IPS DF 19.7 (cell line): ENCODE measurements around the gene SLC35F6.
"Not testable (repeated sequence)": the region's sequence is repeated elsewhere in the genome, so short reads cannot be mapped to it uniquely, and the experiment has no call there.

Experiments
- DNase-seq: peaks from one replicate; pipeline ENCODE4 v3.0.0-alpha.2; 2013; ENCODE audit warnings: low read depth, low spot score

Gene SLC35F6

GRCh38 chr2:26730549-26731344 is 33.3 kb upstream of the SLC35F6 start:
- no peak for DNase-seq

- no peak for DNase-seq
Observed at GRCh38 chr2:26731714-26732113, 32.4 kb upstream of the SLC35F6 start.

DNA sequence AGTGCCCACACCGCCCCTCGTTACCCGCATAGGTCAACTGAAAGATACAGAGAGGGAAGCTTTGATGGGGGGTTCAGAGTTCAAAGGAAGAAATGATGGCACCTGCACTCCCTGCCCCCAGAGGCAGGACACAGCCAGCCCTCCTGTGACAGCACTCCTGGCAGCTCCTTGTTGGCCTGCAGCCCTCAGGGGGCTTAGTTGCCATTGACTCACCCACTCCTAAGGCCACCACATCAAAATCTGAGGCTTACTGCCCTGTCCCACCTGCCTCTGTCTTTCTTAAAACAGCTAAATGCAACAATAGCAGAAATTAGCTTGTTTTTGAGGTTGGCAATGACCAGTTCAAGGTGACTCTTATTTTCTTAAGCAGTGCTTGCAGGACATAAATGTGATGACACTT is 31.6 kb upstream of the SLC35F6 start:
- DNase-seq, result no peak

GRCh38 chr2:26733413-26733812 is 30.7 kb upstream of the SLC35F6 start:
- DNase-seq, result no peak

DNA sequence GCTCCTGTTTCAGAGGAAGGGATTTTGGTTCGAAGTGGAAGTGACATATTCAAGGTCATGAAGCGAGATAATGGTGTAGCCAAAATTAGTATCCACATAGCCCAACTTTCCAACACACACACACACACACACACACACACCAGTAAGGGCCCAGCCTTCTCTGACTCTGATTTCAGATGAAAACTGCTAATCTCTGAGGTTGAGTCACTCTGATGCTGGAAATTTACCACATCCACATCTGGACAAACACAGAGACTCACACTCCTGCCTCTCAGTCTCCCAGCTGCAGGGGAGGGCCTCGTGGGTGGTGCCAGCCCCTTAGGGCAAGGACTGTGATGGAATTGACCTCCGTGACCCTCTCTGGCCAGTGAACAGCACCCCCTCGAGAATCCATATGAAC is 29.0 kb upstream of the SLC35F6 start:
- no peak for DNase-seq

GRCh38 chr2:26735883-26736588 is 28.0 kb upstream of the SLC35F6 start:
- no peak for DNase-seq

DNA sequence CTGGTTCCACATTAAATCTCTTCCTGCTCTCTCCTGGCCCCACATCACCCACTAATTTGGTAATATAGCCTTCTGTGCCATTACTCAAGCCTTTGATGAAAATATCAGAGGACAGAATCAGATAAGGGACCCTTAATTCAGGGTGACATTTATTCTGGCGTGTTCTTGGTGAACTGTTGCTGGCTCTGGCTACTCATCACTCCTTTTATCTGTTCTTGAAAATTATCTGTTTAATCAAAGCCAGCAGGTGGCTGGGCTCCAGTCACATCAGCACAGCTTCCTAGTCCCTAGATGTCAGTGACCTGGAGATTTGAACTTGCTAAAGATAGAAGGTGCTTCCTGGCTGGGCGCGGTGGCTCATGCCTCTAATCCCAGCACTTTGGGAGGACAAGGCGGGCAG is 26.9 kb upstream of the SLC35F6 start:
- DNase-seq, result no peak

DNA sequence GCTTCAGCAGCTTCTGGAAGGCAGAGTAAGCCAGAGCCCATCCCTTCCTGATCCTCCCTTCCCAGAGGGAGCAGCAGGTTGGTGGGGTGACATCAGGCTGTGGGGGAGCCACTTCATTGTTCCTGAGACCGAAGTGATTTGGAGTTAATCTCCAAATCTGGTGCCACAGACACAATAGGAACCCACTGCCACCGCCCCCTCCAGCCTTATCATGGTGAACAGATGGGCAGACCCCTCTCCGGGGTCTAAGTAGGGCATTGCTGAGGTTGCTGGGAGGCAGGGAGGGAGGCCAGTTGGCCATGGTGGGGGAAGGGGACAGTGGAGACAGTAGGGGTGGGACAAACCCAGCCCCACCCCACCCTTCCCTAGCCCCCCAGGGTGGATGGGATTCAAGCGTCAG is 25.6 kb upstream of the SLC35F6 start:
- no peak for DNase-seq

DNA sequence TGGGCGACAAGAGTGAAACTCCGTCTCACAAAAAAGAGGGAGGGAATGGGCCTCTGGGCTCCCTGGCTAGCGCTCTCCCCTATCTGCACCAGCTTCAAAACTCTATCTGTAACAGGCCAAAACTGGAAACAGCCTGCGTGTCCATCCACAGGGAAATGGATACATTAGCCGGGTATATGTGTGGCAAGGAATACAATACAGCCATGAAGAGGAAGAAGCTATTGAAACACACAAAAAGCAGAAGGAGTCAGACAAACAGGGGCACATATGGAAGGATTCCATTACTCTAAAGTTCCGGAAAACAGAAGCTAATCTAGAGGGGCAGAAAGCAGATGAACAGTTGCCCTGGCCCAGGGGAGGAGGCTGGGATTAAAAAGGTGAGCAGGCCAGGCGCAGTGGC is 24.6 kb upstream of the SLC35F6 start:
- DNase-seq, result no peak

- no peak for DNase-seq
Observed at GRCh38 chr2:26740346-26740745, 23.7 kb upstream of the SLC35F6 start.

DNA sequence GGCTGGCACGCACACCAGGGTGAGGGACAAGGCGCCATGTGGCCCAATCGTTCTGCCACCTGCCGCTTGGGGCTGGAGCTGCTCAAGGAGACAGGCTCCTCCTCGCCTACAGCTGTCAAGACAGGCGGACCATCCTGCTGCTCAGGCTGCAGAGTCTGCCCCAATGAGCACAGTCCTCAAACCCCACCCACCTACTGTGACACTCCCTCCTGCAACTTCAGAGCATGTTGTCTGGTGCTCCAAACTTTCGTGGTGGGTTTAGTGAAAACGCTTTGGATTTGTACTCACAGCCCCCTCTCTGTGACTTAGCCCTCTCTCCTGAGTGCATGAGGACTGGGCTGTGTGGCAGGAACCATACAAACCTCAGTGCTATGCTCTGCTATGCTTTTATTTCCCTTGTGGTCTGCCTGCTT is 23.2 kb upstream of the SLC35F6 start:
- DNase-seq, result no peak

DNA sequence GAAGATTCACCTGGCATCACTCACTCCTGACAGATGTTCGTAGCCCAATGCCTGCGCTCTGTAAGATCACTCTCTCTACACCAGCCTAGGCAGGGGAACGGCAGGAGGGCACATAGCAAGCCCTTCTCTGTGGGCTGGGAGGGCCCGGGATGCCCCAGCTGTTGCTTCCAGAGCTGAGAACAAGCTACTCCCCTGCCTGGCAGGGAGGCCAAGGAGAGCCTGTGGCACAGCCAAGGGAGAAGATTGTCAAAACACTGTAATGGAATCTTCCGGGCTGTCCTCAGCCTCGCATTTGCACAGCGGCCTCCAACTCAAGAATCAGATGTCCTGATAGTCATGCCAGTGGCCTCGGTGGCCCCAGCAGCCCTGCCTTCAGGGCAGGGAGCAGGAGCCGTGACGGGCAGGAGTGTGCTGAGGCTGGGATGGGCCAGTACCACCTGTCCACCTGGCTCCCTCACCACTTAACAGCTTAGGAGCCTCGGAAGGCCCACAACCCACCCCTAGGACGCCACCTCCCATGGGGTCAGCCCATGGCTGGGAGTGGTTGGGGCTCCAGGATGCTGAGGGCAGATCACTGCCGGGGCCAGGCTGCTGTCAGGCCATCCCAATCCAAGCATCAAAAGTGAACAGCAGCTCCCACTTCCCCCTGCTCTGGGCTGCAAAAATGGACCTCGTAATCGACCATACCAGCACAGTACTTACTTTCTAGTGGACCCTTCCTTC is 21.9 kb upstream of the SLC35F6 start:
- DNase-seq, result no peak

DNA sequence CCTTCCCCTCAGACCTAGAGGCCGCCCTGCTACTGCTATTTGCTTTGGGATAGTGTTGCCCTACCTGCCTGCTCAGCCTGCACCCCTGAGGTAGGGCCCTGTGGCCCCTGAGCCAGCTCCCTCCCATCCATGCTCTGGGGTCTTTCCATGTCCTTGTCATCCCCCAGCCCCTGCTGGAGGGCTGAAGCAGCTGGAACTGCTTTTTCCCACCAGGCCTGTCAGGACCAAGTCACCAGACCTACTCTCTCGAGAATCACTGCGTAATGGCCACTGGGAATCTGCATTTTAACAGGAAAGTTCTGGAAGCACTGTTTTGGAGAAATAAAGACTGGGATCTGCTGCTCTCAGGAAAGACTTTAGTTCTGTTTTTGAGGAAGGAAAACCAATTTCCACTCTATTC is 20.2 kb upstream of the SLC35F6 start:
- DNase-seq, result no peak

DNA sequence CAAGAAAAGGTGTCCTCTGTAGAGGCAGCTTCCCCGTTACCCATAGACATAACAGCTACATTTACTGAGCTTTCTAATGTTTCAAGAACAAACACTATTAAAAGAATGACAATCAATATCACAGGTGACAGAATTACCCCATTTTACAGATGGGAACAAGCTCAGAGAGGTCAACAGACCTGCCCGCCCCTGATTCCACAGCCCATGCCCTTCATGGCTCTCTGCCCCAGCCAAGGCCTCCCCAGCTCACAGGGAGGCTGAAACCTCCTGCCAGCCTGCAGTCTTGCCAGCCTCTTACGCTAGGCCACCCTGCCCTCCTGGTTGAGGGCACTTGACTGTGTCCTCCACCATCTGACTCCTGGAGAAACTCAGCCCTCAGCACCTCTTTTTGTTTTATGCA is 19.1 kb upstream of the SLC35F6 start:
- no peak for DNase-seq

- DNase-seq, result no peak
Observed at GRCh38 chr2:26745609-26746327, 18.3 kb upstream of the SLC35F6 start.

GRCh38 chr2:26746934-26747333 is 17.1 kb upstream of the SLC35F6 start:
- no peak for DNase-seq

DNA sequence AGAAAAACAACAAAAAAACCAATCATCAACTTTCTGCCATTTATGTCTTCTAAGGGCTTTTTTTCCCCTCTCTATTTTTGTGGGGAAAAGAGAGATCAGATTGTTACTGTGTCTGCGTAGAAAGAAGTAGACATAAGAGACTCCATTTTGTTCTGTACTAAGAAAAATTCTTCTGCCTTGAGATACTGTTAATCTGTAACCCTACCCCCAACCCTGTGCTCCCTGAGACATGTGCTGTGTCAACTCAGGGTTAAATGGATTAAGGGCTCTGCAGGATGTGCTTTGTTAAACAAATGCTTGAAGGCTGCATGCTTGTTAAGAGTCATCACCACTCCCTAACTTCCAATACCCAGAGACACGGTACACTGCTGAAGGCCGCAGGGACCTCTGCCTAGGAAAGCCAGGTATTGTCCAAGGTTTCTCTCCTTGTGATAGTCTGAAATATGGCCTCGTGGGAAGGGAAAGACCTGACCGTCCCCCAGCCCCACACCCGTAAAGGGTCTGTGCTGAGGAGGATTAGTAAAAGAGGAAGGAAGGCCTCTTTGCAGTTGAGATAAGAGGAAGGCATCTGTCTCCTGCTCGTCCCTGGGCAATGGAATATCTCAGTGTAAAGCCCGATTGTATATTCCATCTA is 14.2 kb upstream of the SLC35F6 start:
- DNase-seq, result not testable (repeated sequence)

DNA sequence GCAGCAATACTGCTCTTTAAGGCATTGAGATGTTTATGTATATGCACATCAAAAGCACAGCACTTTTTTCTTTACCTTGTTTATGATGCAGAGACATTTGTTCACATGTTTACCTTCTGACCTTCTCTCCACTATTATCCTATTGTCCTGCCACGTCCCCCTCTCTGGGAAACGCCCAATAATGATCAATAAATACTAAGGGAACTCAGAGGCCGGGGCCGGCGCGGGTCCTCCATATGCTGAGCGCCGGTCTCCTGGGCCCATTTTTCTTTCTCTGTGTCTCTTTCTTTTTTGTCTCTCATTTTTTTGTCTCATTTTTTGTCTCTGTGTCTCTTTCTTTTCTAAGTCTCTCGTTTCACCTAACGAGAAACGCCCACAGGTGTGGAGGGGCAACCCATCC is 13.6 kb upstream of the SLC35F6 start:
- not testable (repeated sequence) for DNase-seq

GRCh38 chr2:26752656-26753055 is 11.4 kb upstream of the SLC35F6 start:
- DNase-seq, result no peak

DNA sequence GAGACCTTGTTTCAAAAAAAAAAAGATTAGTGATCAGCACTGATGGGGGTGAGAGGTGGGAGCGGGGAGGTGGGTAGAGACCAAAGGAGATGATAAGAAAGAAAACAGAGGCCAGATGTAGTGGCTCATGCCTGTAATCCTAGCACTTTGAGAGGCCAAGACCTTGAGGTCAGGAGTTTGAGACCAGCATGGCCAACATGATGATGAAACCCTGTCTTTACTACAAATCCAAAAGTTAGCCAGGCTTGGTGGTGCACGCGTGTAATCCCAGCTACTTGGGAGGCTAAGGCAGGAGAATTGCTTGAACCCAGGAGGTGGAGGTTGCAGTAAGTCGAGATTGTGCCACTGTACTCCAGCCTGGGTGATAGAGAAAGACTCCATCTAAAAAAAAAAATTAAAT is 9.5 kb upstream of the SLC35F6 start:
- no peak for DNase-seq

DNA sequence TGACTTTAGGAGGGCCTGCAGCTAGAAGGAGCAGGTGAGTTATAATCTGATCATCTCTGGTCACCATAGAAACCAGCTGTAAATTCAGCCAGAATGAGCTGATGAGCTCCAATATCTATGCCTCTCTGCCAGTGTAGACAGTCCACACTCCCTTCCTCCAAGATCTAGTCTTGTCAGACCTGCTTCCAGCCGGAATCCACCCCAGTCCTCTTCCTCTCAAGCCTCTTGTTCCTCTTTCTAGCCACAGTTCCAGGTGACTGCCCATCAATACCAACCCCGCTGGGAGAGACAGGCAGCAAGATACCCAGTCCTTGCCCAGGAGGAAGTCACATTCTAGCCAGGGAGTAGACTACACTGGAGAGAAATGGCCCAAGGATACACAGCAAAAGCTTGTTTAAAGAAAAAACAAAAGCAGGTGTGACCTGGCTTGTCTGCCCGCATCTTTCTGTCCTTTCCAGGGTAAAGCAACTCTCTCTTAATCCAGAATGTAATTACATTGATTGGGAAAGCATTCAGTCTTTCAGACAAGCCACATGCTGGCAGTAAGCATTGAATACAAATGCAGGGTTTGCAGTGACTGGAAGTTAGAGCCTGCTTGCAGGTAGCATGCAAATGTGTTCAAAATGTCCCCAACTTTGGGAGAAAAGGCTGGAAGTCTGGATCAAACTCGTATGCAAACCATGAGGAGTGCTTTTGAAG is 9.0 kb upstream of the SLC35F6 start:
- no peak for DNase-seq
